Activated CD8-positive, alpha-beta T cell treated with anti-CD3 and anti-CD28 coated beads for 36 hours (primary cell): ENCODE results near the gene NDUFAF3. TPM values are rescaled to one million over a fixed set of nuclear protein-coding genes. Genes with fewer than 3 reads are reported as not detected.
A peak's percentile ranks its signal among the peaks of the same experiment; 100 is the strongest.

Experiments
- ATAC-seq: fragments of 200-7000 bp; cut with Tn5 transposase; one replicate; pipeline ENCODE4 v1.10.0; 2021; ENCODE audit warnings: mild to moderate bottlenecking, moderate library complexity
- CTCF ChIA-PET: fragments of 350-600 bp; sonication (Branson Sonifier 250); formaldehyde crosslinking; loops from one replicate; lab custom pipeline; 2021; ENCODE audit warnings: antibody characterized with exemption; lab: Charles Lee
- POLR2A ChIA-PET: fragments of 350-600 bp; sonication (Branson Sonifier 250); formaldehyde crosslinking; loops from one replicate; lab custom pipeline; 2021; ENCODE audit warnings: antibody characterized with exemption; lab: Charles Lee
- DNase-seq: peaks from one replicate; pipeline ENCODE4 v3.0.0-alpha.2; 2020
- H3K27ac Mint-ChIP-seq: one replicate; pipeline ENCODE4 v1.8.0; 2021; ENCODE audit warnings: mild to moderate bottlenecking, mixed read lengths
- H3K27me3 Mint-ChIP-seq: one replicate; pipeline ENCODE4 v1.8.0; 2021; ENCODE audit warnings: mixed read lengths
- H3K36me3 Mint-ChIP-seq: one replicate; pipeline ENCODE4 v1.8.0; 2021; ENCODE audit warnings: low read depth, mixed read lengths
- H3K4me1 Mint-ChIP-seq: one replicate; pipeline ENCODE4 v1.8.0; 2021; ENCODE audit warnings: low read depth, mixed read lengths
- H3K4me3 Mint-ChIP-seq: one replicate; pipeline ENCODE4 v1.8.0; 2021; ENCODE audit warnings: mild to moderate bottlenecking, moderate library complexity, mixed read lengths
- H3K9me3 Mint-ChIP-seq: one replicate; pipeline ENCODE4 v1.8.0; 2021; ENCODE audit warnings: mixed read lengths
- CTCF ChIP-seq: fragments of 200-600 bp; IDR thresholded peaks from one replicate; pipeline ENCODE4 v1.8.0; 2022; ENCODE audit warnings: antibody characterized with exemption, mild to moderate bottlenecking
- intact Hi-C: fragments of 100-400 bp; cut with micrococcal nuclease; formaldehyde crosslinking; loops from one replicate; pipeline ENCODE4 v1.10.0; 2022
- microRNA-seq: library from miRNA; unstranded; fragments of <30 nt; microRNA quantifications from one replicate; pipeline ENCODE4 v1.2.0, GENCODE V29; 2022; ENCODE audit warnings: borderline microRNAs expressed, borderline replicate concordance
- total RNA-seq, 2 experiments: library from RNA; stranded (reverse); gene quantifications; one replicate each; pipeline ENCODE4 v1.2.3, GENCODE V29; 2021

The NDUFAF3 gene
- total RNA-seq, 2 experiments from 2014 or later: 90.7 to 95.5 TPM

- ChIA-PET POLR2A (no interaction called here), CTCF (no interaction called here)
- no peak for DNase-seq
- H3K4me3 Mint-ChIP-seq: no peak overlapping the region
- H3K4me1 Mint-ChIP-seq: peaks cover 2% of the 10 kb centered on the region
- intact Hi-C loops: no loop called here
- no peak overlapping the region for H3K27ac Mint-ChIP-seq
- TF ChIP-seq CTCF: no peak
- no peaks in the 10 kb centered on the region for H3K9me3 Mint-ChIP-seq
- peaks cover 41% of the 10 kb centered on the region for H3K36me3 Mint-ChIP-seq
- ATAC-seq: no peak
- H3K27me3 Mint-ChIP-seq: no peaks in the 10 kb centered on the region
Observed at GRCh38 chr3:49057268-49057667, 35.3 kb downstream of the NDUFAF3 start.

- TF ChIP-seq CTCF: no peak
- POLR2A ChIA-PET: interaction anchor here (0.6 kb wide), 1 partner anchor 14 kb away, joined by 3 read pairs; no protein-coding TSS in a partner anchor
- Mint-ChIP-seq H3K9me3 (no peaks in the 10 kb centered on the region), H3K27ac (no peak overlapping the region), H3K4me1 (peaks cover 2% of the 10 kb centered on the region), H3K4me3 (no peak overlapping the region), H3K36me3 (peaks cover 38% of the 10 kb centered on the region), H3K27me3 (no peaks in the 10 kb centered on the region)
- ATAC-seq (no peak), DNase-seq (no peak)
- CTCF ChIA-PET: interaction anchor here (0.6 kb wide), 1 partner anchor 1589 kb away, joined by 3 read pairs; no protein-coding TSS in a partner anchor
- intact Hi-C loops: no loop called here
Observed at GRCh38 chr3:49058011-49058410, 36.1 kb downstream of the NDUFAF3 start.

Small RNA genes lying within 50 kb of the gene (microRNA-seq; reads per million reads assigned to microRNA genes)
- 7,876 reads per million, percentile 96 among the genes with 10 or more reads in this experiment for gene MIR191
- gene MIR425: 2,677 reads per million, percentile 93 among the genes with 10 or more reads in this experiment

Other genes starting within 250 kb of the NDUFAF3 start
- gene PRKAR2A, start 174.2 kb upstream of the NDUFAF3 start, total RNA-seq: 10 to 100 TPM; 31.0 to 32.1 TPM
- 10 to 100 TPM; 14.8 to 16.8 TPM for gene SLC25A20, start 123.2 kb upstream of the NDUFAF3 start, total RNA-seq
- gene ARIH2, start 103.3 kb upstream of the NDUFAF3 start, total RNA-seq: 100 to 1,000 TPM in 1 of 2 experiments, 10 to 100 TPM in 1; 98.2 to 115 TPM
- gene P4HTM, start 31.9 kb upstream of the NDUFAF3 start, total RNA-seq: 10 to 100 TPM; 24.8 to 25.0 TPM
- gene WDR6, start 14.7 kb upstream of the NDUFAF3 start, total RNA-seq: 100 to 1,000 TPM; 111 to 125 TPM
- 10 to 100 TPM; 20.2 to 22.8 TPM for gene DALRD3, start 3.5 kb upstream of the NDUFAF3 start, total RNA-seq
- 100 to 1,000 TPM; 535 to 557 TPM for gene IMPDH2, start 7.3 kb downstream of the NDUFAF3 start, total RNA-seq
- 100 to 1,000 TPM; 107 to 112 TPM for gene QRICH1, start 72.0 kb downstream of the NDUFAF3 start, total RNA-seq
- 100 to 1,000 TPM; 270 to 282 TPM for gene QARS1, start 82.6 kb downstream of the NDUFAF3 start, total RNA-seq
- 10 to 100 TPM; 41.0 to 41.6 TPM for gene USP19, start 98.7 kb downstream of the NDUFAF3 start, total RNA-seq
- gene LAMB2, start 110.9 kb downstream of the NDUFAF3 start, total RNA-seq: not detected
- gene CCDC71, start 144.2 kb downstream of the NDUFAF3 start, total RNA-seq: 10 to 100 TPM; 18.1 to 18.7 TPM
- gene KLHDC8B, start 149.5 kb downstream of the NDUFAF3 start, total RNA-seq: 1 to 10 TPM; 1.3 to 2.2 TPM